ENCODE data around the gene MRPS23. TPM values are rescaled to one million over a fixed set of nuclear protein-coding genes. Genes with fewer than 3 reads are reported as not detected.

MRPS23 gene
- polyA plus RNA-seq, 2 of the 4 experiments (the other 2 are of a cell fraction) = 110 to 153 TPM

- ChIA-PET POLR2A (interaction anchor here (1.3 to 4.6 kb wide), 4 partner anchors 129 to 139 kb away, joined by 6 to 44 read pairs (median 14); partner anchors contain the start of gene VEZF1), CTCF (interaction anchor here (0.9 to 48.7 kb wide), 32 partner anchors 7 to 268 kb away, joined by 3 to 1377 read pairs (median 6); partner anchors contain the start of genes CUEDC1, MRPS23, SRSF1 and VEZF1)
- Histone ChIP-seq H3K4me3 (no peak overlapping the region), H3K9me3 (no peaks in the 10 kb centered on the region), H3K27ac (peak overlapping the region; percentile 92 to 95), H3K4me2 (no peak overlapping the region), H3K4me1 (peaks cover 67% of the 10 kb centered on the region)
- no peak for ATAC-seq
- TF ChIP-seq PHF8 (IDR thresholded peaks at IDR 0.05; ENCODE audit: borderline replicate concordance, low read depth) = no peak
- TF ChIP-seq CHD2 (IDR thresholded peaks at IDR 0.05; ENCODE audit: low read length, partially characterized antibody) = no peak
- no peak for TF ChIP-seq HOXA7 (CRISPR knock-in tag; IDR thresholded peaks at IDR 0.05)
- TF ChIP-seq REST (IDR thresholded peaks at IDR 0.05) = no peak
- no peak for TF ChIP-seq KDM5A (IDR thresholded peaks at IDR 0.05)
- TF ChIP-seq HEYL (CRISPR knock-in tag; IDR thresholded peaks at IDR 0.05) = no peak
- TF ChIP-seq RAD21 (conservative IDR thresholded peaks at IDR 0.05 in 1 of 2, IDR thresholded peaks at IDR 0.05 in 1 of 2) = no peak
- TF ChIP-seq EHMT2 (IDR thresholded peaks at IDR 0.05; ENCODE audit: low read depth) = no peak
- no peak for TF ChIP-seq EHF (CRISPR knock-in tag; IDR thresholded peaks at IDR 0.05)
- TF ChIP-seq HOXB5 (CRISPR knock-in tag; IDR thresholded peaks at IDR 0.05) = no peak
- no peak for TF ChIP-seq NFE2L2 (conservative IDR thresholded peaks at IDR 0.05; ENCODE audit: low read length)
- TF ChIP-seq RNF2 (IDR thresholded peaks at IDR 0.05; ENCODE audit: borderline replicate concordance, low read depth) = no peak
- no peak for TF ChIP-seq NR3C1 (IDR thresholded peaks at IDR 0.05)
- no peak for TF ChIP-seq SREBF2 (IDR thresholded peaks at IDR 0.05)
- TF ChIP-seq, protein P1, sequence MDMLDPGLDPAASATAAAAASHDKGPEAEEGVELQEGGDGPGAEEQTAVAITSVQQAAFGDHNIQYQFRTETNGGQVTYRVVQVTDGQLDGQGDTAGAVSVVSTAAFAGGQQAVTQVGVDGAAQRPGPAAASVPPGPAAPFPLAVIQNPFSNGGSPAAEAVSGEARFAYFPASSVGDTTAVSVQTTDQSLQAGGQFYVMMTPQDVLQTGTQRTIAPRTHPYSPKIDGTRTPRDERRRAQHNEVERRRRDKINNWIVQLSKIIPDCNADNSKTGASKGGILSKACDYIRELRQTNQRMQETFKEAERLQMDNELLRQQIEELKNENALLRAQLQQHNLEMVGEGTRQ (IDR thresholded peaks at IDR 0.05) = no peak
- no peak for TF ChIP-seq ZC3H11A (IDR thresholded peaks at IDR 0.05)
- TF ChIP-seq, protein P2, sequence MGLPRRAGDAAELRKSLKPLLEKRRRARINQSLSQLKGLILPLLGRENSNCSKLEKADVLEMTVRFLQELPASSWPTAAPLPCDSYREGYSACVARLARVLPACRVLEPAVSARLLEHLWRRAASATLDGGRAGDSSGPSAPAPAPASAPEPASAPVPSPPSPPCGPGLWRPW (IDR thresholded peaks at IDR 0.05) = no peak
- no peak for TF ChIP-seq HMGXB4 (CRISPR knock-in tag; IDR thresholded peaks at IDR 0.05; ENCODE audit: borderline replicate concordance)
- TF ChIP-seq CEBPB (IDR thresholded peaks at IDR 0.05) = no peak
- WGBS (ENCODE audit: missing lambda C conversion rate) = 89% methylated on average over 5 of the region's 5 CpGs
- no peak for FAIRE-seq
- no peak for DNase-seq (ENCODE audit: low read depth in 1 of 2, low spot score in 1 of 2)
These were observed 9.0 kb upstream of the MRPS23 start for GRCh38 chr17:57858838-57859237.

Measured in A549 (cell line).